Endothelial cell of umbilical vein (primary cell): ENCODE measurements around the gene CAMTA1.

ENCODE experiments used
- CTCF ChIP-seq, 2 donors: IDR thresholded peaks; 1 replicate in 1 of 2; 2 replicates in 1 of 2; pipeline ENCODE4 v1.5.1; 2011; ENCODE audit warnings: low read length in 2 of 2, mild to moderate bottlenecking in 2 of 2, moderate library complexity in 2 of 2, control low read depth in 1 of 2, inconsistent platforms in 1 of 2, low read depth in 1 of 2; ENCODE audit not compliant: insufficient read depth in 1 of 2; ENCODE audit errors: extremely low read depth in 1 of 2
- EZH2 ChIP-seq: IDR thresholded peaks from 2 replicates; pipeline ENCODE4 v1.6.1; 2012; ENCODE audit warnings: borderline replicate concordance, low read depth, mild to moderate bottlenecking, moderate library complexity, low read length, inconsistent platforms; ENCODE audit not compliant: severe bottlenecking
- FOS ChIP-seq: IDR thresholded peaks from 2 replicates; pipeline ENCODE4 v1.6.1; 2011; ENCODE audit warnings: mild to moderate bottlenecking, low read length, moderate library complexity, borderline replicate concordance; ENCODE audit not compliant: insufficient read depth
- MAX ChIP-seq: IDR thresholded peaks from 2 replicates; pipeline ENCODE4 v1.6.1; 2011; ENCODE audit not compliant: insufficient read depth, insufficient read length
- MYC ChIP-seq: IDR thresholded peaks from one replicate; pipeline ENCODE4 v1.6.1; 2011; ENCODE audit warnings: mild to moderate bottlenecking, low read depth, low read length
- POLR2A ChIP-seq: IDR thresholded peaks from 2 replicates; pipeline ENCODE4 v1.6.1; 2012; ENCODE audit warnings: low read depth, mild to moderate bottlenecking, control low read depth, low read length
- POLR2AphosphoS5 ChIP-seq: IDR thresholded peaks from 2 replicates; pipeline ENCODE4 v1.6.1; 2012; ENCODE audit warnings: low read depth, mild to moderate bottlenecking, control low read depth, low read length, moderate library complexity; ENCODE audit not compliant: insufficient read depth

GRCh38 chr1:7393136-7393535 lies 607.9 kb downstream of the CAMTA1 start:
- TF ChIP-seq POLR2AphosphoS5 (no peak), POLR2A (no peak), CTCF (IDR thresholded peaks at IDR 0.05; ENCODE audit: extremely low read depth in 1 of 2, insufficient read depth in 1 of 2, low read depth in 1 of 2, low read length in 2 of 2) (no peak), EZH2 (no peak), FOS (no peak), MAX (no peak), MYC (no peak)
